ENCODE results near the gene CDC23.

The CDC23 gene

GRCh38 chr5:138138949-138139780 is 74.0 kb downstream of the CDC23 start, which contains the start of gene NME5:
Gene NME5 (minus strand): TSS chr5:138139428. CDS start chr5:138138780, 648 bp downstream.
- DNase-seq: no peak

All from activated naive CD4-positive, alpha-beta T cell treated with anti-CD3 and anti-CD28 coated beads, Interleukin-2, amount 50 U/mL, for 16 hours (primary cell).